DOHH2 (cell line): ENCODE measurements around the gene ADK.

Experiments used
- CTCF ChIP-seq: fragments of 200-600 bp; sonication (generic); IDR thresholded peaks from one replicate; pipeline ENCODE4 v1.5.1; 2014; ENCODE audit warnings: antibody characterized with exemption, mild to moderate bottlenecking, low read depth, low read length; ENCODE audit not compliant: poor library complexity, severe bottlenecking
- EZH2phosphoT487 ChIP-seq: fragments of 200-600 bp; sonication (generic); IDR thresholded peaks from 2 replicates; pipeline ENCODE4 v1.6.1; 2017; ENCODE audit warnings: borderline replicate concordance, mild to moderate bottlenecking, antibody characterized with exemption, low read length, moderate library complexity, mixed read lengths

GRCh38 chr10:74249865-74250264 lies 98.8 kb downstream of the ADK start:
- TF ChIP-seq CTCF (no peak), EZH2phosphoT487 (no peak)
